ENCODE results near the gene ZNF408. TPM values are rescaled to one million over a fixed set of nuclear protein-coding genes. Genes with fewer than 3 reads are reported as not detected.

The ZNF408 gene
- total and polyA plus RNA-seq, 2 of the 13 experiments (the other 11 are each of a cell fraction or from before 2014, with no cell fraction given) = 11.2 to 12.5 TPM

- TF ChIP-seq UBTF (CRISPR knock-in tag; IDR thresholded peaks at IDR 0.05) (peak; percentile 32; the same call in 1 of the 2 replicates), RNF2 (conservative IDR thresholded peaks at IDR 0.05; ENCODE audit: low read depth) (peak; percentile 90), LBX2 (CRISPR knock-in tag; IDR thresholded peaks at IDR 0.05; ENCODE audit: borderline replicate concordance) (peak; percentile 40; the same call in 1 of the 2 replicates), FOXK1 (CRISPR knock-in tag; IDR thresholded peaks at IDR 0.05; ENCODE audit: borderline replicate concordance, low read depth) (0 out of 2 replicates have a peak, but pooled peaks have one; percentile 16), PPARG (CRISPR knock-in tag; conservative IDR thresholded peaks at IDR 0.05) (no peak; the same call in 1 of the 2 replicates), SKIL (CRISPR knock-in tag; IDR thresholded peaks at IDR 0.05; ENCODE audit: borderline replicate concordance) (peak; percentile 55; the same call in 1 of the 2 replicates), SOX5 (CRISPR knock-in tag; IDR thresholded peaks at IDR 0.05; ENCODE audit: borderline replicate concordance) (peak; percentile 63; the same call in 1 of the 2 replicates), ZNF646 (CRISPR knock-in tag; IDR thresholded peaks at IDR 0.05) (no peak), ZNF232 (CRISPR knock-in tag; IDR thresholded peaks at IDR 0.05; ENCODE audit: borderline replicate concordance) (peak; percentile 97), ZNF816 (CRISPR knock-in tag; IDR thresholded peaks at IDR 0.05; ENCODE audit: borderline replicate concordance) (peak; percentile 39; the same call in 1 of the 2 replicates), HDAC6 (IDR thresholded peaks at IDR 0.05; ENCODE audit: low read depth, low read length) (no peak), ZNF503 (CRISPR knock-in tag; IDR thresholded peaks at IDR 0.05) (0 out of 2 replicates have a peak, but pooled peaks have one; percentile 15), SMAD3 (CRISPR knock-in tag; IDR thresholded peaks at IDR 0.05) (peak; percentile 40; the same call in 1 of the 2 replicates)
These were observed 5.3 kb upstream of the ZNF408 start (continued) for GRCh38 chr11:46695345-46696211.
